Stimulated activated CD4-positive, alpha-beta T cell treated with anti-CD3 and anti-CD28 coated beads, Interleukin-1b, Interleukin-23, amount 100 ng/mL, for 1 hour (primary cell): ENCODE data around the gene TRMU.
"Not testable (repeated sequence)": the region's sequence is repeated elsewhere in the genome, so short reads cannot be mapped to it uniquely, and the experiment has no call there.

Experiments
- DNase-seq, 2 donors: peaks; one replicate each; pipeline ENCODE4 v3.0.0-alpha.2; 2020; ENCODE audit warnings: low read depth in 2 of 2

TRMU gene

DNA sequence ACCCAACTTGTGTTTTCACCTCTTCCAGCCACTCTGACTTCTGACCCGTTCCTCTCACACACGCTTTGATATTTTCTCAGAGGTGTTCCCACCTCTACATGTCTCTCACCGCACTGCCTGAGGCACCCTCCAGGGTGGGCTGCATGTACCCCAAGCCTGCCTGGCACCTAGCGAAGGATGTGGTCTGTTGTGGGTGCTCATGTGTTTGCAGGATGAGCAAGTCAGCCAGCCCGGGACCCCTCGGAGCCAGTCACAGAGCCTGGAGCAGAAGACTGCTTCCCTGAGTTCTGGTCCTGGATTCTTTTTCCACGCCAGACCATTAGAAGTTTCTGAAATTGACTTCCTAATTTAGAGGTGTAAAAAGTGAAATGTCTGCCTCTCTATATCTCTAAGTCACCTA, 35.0 kb upstream of the TRMU start:
- no peak for DNase-seq

DNA sequence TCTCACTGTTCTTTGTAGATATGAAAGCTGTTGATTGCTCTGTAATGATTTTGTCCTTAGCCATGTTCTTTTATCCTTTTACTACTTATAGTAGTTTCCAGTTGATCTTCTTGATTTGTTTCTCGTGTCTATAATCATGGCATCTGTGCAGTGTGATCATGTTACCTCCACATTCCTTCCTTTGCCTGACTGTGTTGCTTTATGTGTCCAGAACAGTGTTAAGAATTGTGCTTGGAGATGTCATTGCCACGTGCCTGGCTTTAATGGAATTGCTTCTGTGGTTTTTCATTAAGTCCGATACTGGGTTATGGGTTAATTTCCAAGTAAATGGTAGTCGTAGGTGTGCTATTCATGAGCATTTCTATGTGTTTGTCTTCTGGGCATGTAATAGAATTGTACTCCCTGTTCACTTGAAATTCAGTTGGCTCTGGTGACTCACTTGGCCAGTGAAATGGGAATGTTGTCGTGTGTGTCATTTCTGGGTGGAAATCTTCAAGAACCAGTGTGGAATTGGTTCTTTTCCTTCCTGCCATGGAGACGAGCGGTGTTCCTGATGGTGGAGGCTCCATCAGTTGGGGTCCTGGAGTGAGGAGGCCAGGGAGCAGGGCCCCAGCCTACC, 32.1 kb upstream of the TRMU start:
- DNase-seq = no peak

DNA sequence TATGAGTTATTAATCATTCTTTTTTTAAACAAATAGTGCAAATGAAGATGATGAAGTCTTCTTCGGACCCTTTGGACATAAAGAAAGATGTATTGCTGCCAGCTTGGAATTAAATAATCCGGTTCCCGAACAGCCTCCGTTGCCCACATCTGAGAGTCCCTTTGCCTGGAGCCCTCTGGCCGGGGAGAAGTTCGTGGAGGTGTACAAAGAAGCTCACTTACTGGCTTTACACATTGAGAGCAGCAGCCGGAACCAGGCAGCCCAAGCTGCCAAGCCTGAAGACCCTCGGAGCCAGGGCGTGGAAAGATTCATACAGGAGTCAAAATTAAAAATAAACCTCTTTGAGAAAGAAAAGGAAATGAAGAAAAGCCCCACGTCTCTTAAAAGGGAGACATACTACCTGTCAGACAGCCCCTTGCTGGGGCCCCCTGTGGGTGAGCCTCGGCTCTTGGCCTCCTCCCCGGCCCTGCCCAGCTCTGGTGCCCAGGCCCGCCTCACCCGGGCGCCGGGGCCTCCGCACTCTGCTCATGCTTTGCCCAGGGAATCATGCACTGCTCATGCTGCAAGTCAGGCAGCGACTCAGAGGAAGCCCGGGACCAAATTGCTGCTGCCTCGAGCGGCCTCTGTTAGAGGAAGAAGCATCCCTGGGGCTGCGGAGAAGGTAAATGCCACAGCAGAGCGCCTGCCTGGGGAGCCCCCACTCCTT, 27.1 kb upstream of the TRMU start:
- no peak for DNase-seq

DNA sequence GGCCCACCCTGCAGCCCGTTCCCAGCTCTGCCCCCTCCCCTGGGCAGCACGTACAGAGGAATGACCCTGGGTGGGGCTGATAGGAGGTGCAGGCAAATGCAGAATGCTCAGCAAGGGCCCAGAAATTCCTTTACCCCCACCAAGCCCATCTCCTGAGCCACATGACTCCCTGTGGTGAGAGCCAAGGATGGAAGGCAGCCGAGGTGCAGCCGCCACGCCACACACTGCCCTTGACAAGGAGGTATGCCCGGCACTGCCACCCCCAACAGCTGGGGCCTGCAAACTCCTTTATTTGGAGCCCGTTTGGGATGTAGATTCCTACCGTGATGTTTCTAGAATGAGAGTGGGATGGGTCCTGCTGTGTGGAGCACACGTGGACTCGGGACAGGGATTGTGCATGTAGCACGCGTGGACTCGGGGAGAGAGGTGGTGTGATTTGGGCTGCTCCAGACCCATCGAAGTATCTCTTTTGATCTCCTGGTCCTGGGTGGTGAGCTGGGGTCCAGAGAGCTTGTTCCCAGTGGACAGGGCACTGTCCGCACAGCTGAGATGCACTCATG, 25.9 kb upstream of the TRMU start:
- no peak for DNase-seq

DNA sequence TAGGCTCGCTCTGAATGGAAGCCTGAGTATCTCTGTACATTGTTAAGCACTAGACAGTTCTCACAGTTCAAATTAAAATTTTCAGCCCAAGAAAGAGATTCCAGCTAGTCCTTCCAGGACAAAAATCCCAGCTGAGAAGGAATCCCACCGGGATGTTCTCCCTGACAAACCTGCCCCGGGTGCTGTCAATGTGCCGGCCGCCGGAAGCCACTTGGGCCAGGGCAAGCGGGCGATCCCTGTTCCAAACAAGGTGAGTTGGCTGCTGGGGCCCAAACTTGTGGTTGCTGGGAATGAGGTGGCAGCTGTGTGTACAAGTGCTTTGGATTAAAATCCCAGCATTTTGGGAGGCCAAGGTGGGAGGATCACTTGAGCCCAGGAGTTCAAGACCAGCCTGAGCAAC, 23.5 kb upstream of the TRMU start:
- no peak for DNase-seq

DNA sequence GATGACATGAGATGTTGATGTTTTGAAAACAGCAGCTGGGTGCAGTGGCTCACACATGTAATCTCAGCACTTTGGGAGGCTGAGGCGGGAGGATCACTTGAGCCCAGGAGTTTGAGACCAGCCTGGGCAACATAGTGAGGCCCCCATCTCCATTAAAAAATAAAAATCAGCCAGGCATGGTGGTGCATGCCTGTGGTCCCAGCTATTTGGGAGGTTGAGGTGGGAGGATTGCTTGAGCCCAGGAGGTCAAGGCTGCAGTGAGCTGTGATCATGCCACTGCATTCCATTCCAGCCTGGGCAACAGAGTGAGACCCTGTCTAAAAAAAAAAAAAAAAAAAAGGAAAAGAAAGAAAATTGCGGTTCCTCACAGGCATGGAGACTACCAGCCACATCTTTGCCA, 22.7 kb upstream of the TRMU start:
- DNase-seq = not testable (repeated sequence)

DNA sequence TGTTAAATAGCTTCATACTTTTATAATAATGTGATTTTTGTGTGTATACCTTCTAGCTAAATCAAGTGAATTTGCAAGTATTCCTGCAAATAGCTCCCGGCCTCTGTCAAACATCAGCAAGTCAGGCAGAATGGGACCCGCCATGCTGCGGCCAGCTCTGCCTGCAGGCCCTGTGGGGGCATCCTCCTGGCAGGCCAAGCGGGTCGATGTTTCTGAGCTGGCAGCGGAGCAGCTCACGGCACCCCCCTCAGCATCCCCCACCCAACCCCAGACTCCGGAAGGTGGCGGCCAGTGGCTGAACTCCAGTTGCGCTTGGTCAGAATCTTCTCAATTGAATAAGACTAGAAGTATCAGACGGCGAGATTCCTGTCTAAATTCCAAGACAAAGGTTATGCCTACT, 19.5 kb upstream of the TRMU start:
- DNase-seq = no peak

DNA sequence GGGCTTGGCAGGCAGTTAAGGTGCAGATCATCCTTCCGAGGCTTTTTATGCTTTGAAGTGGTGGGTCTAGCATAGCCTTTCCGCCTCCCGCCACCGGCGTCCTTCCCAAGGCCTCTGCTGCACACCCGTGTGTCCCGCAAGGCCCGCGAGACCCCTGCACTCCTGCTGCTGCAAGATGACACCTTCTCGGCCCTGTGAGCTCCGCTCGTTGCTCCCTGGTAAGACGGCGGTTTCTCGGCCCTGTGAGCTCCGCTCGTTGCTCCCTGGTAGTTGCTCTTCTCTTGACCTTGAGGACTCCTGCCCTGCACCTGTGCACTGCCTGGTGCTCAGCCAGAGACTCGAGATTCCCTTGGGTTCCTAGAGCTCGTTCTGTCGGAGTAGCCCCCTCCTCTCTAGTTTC, 17.9 kb upstream of the TRMU start:
- DNase-seq = no peak

DNA sequence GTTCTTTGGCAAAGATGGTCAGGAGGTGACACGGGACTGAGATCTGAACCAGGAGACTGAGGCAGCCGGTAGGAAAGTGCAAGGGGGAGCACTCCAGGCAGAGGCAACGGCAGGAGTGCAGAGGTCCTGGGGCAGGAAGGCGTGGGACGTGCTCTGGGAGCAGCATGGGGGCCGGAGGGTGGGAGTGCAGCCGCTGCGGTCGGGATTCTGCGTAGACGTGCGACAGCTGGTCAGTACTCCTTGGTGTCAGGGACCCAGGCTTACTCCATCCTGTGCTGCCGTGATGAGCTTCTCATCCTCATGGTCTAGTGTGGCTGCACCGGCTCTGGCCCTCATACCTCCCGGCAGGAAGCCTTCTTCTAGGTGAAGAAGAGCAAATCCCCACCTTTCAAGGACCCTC, 16.9 kb upstream of the TRMU start:
- DNase-seq = no peak

DNA sequence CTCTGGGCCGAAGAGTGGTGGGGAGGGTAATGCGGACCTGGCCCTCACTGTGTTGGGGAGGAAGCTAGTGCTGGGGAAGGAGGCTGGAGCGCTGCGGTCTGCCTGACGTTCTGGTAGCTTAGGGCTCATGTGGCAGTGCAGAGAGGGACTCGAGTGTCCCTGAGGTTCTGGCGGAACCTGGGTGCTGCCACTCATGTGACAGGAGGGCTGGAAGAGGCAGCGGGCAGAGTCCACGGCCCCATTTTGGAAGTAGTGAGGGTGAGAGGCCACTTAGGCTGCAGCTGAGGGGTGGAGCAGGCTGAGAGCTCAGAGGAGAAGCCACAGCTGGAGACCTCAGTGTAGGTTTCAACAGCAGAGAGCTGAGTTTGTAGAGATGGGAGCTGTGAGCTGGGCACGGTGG, 16.2 kb upstream of the TRMU start:
- no peak for DNase-seq

DNA sequence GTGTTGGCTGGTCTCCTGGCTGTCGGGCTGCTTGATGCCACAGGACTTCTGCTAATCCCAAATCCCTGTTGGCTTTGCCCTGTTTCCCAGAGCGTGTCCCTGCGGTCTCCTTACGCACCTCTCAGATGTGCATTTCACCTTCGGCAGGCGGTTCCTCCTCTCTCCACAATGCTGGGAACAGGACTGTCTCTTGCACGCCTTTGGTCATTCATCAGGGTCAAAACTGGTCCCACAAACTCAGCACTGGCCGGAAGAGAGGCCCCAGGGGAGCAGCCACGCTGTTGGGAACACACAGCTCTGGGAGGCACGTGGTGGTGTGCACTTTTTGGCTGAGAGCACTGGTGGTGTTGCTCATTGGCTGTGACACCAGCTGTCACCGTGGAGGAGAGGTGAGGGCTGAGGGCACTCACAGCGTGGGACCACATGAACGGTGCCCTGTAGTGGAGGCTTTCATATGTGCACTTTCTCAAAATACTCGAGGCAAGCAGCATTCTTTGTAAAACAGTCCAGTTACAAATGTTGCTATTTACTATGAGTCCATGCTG, 15.3 kb upstream of the TRMU start:
- no peak for DNase-seq

DNA sequence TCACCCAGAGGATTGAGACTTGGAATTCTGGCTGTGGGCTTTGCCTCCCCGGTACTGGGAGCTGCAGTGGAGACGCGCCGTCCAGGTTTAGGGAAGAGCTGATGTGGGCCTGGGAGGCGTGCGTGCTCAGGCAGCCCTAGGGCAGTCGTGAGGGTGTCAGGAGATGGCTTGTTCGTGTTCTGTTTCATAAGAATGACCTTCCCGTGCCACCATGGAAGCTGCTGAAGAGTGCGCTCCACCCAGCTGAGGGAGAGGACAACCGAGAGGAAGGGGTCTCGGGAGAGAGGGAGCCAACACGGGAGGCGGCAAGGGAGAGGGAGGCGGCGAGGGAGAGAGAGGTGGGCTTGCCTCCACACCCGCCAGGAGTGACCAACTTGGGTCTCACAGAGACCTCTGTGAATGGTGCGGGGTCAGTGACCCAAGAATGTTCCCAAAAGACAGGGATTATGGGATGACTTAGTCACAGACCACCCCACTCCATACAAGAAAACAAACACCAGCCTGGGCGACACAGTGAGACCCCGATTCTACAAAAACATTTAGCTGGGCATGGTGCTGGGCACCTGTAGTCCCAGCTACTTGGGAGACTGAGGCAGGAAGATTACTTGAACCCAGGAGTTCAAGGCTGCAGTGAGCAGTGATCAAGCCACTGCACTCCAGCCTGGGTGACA, 14.7 kb upstream of the TRMU start:
- DNase-seq = no peak

DNA sequence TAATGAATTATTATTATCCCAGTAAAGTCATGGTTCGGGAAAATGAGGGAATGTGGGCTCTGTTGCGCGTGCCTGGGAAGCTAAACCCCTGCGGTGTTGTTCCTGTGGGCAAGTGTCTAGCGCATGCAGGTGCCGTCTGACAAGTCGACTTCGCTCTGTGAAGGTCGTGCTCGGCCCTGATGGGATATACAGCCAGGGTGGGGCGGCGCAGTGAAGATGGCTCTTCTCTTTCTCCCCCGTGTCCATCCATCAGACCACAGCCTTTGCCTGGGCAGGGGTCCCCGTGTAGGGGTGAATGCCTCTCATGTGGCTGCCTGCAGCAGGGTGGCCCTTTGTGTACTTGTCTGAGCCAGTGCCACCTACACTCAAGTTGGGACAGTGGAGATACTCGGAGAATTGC, 12.8 kb upstream of the TRMU start:
- DNase-seq = no peak

DNA sequence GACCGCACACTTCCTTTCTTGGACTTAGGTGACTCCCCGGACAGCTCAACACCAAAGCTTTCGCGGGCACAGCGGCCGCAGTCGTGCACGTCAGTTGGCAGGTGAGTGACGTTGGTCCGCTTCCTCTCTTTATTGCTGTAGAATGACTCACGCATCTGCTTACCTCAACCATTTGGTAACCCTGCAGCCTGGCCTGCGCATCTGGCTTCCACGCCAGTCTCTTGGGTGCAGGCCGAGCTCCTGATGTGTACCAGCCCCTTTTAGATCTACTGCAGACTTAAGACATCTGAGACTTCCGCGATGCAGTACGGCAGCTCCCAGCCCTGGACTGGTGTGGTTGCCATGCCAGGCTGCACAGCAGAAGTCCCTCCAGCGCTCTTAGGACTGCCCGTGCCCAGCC, 12.4 kb upstream of the TRMU start:
- DNase-seq = no peak

DNA sequence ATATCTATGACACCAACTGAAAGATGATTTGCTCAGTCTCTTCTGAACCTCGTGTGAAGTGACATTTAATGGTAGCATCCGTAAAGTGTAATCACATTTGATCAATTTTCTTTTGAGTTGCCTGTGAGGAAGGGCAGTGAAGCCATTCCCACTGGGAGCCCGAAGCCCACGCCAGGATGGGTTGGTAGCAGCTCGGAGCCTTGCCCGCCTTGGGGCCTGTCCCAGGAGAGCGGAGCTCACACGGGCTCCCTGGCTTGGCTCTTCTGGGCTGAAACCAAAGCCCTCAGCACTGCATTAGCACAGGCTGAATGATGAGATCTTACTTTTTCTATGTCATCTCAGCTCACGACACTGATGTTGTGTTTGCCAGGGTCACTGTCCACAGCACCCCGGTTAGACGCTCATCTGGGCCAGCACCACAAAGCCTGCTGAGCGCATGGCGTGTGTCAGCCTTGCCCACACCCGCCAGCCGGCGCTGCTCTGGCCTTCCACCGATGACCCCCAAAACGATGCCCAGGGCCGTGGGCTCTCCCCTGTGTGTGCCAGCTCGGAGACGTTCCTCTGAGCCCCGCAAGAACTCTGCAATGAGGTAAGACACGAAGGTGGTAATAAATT, 9.3 kb upstream of the TRMU start:
- no peak for DNase-seq

DNA sequence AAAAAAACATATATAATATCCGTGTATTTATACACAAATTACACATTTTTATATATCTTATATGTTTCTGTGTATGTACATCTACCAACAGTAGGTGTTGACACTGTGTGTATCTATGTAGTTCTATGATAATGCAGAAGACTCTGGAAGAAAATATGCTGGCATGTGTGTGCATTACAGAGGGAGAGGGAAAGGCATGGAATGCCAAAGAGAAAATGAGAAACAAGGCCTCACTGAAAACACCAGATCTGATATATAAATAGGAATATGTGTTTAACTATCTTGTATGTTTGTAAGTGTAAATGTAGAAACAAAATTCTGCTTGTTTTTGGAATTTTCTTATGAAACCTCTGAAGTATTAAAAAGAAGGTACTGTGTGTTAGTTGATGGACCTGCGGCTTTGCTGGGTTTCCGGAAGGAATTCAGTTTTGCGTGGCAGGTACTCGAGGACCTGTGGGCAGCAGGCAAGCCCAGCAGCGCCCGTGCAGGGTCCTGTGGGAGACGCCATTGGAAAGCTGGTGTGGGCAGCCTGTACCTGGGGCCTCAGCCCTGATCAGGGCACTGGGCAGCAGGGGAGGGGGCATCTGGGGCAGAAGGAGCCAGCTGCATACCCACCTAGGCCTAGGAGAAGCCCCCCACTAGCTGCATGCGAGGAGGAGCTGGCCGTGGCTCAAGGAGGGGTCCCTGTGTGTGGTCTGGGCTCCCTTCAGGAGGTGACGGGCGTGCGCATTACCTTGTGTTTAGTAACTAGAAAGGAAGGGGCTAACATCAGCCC, 7.6 kb upstream of the TRMU start:
- no peak for DNase-seq

DNA sequence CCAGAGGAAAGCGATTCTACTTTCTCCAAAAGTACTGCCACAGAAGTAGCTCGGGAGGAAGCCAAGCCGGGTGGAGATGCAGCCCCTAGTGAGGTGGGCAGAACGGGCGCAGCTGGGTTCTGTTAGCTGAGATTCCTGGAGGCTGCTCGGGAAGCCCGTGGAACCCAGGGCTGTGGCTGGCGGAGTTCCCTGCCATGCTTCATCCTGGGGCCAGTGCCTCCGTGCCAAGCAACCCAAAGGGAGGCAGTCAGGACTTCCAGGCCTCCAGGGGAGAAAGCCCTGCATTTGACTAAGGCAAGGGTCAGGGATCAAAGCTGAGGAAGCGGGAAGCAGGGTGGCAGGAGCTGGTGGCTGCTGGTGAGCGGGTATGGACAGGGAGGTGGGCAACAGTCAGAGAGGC, 6.7 kb upstream of the TRMU start:
- DNase-seq = no peak

DNA sequence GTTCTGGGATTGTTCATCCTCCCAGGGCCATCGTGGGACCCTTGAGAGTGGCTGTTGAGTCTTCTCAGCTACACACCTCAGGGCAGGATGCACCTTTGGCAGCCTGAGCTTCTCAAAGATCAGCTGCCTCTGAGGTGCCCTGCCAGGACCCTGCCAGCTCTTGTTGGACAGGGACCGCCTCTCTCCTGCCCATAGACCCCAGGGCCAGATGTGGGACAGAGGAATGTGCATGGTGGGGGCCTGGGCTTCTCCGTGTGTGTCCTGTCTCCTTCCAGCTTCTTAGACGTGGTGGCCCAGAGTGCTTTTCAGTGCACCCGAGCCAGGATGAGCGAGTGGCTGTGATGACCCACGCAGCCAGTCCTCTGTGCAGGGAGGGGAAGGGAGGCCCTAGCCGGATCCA, 5.9 kb upstream of the TRMU start:
- DNase-seq = no peak

DNA sequence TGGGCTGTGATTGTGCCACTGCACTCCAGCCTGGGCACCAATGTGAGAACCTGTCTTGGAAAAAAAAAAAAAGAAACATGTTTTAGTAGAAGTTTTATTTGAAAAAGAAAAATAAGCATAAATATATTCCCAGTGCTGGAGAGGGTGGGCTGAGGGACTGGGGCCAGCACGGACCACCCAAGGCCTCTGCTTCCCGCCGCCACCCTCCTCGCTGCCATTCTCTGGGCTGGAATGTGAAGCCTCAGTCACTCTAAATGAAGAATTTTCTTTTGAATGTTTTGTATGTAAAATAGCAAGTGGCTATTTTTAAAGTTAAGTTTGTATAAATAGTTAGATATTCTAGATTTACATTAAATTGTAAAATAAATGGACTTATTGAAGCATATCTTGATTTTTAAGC, 5.1 kb upstream of the TRMU start:
- no peak for DNase-seq

DNA sequence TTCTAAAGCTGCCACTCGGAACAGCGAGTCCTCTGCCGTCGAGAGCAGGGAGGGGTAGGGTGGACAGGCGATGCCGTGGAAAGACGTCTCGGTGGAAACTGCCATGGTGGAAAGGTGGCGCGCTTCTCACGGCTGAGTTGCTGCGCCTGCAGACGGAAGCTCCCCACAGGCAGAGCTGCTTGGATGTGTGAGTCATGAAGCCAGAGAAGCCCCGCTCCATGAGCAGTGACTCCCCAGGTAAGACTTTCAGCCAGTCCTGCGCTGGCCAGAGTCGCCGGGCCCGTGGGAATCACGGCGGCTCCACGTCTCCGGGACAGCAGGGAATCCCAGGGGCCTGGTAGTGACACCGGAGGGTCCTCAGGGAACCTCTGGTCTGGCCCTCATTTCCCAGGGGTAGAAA, 4.0 kb upstream of the TRMU start:
- DNase-seq = no peak
